Osteoblast (primary cell): ENCODE measurements around the gene RNF19B. TPM values are rescaled to one million over a fixed set of nuclear protein-coding genes. Genes with fewer than 3 reads are reported as not detected.
"Not testable (repeated sequence)": the region's sequence is repeated elsewhere in the genome, so short reads cannot be mapped to it uniquely, and the experiment has no call there.

Source experiments
- DNase-seq: peaks from one replicate; pipeline ENCODE4 v3.0.0; 2011; ENCODE audit warnings: low spot score, mixed read lengths; ENCODE audit not compliant: insufficient read length; ENCODE audit errors: missing footprints
- H2AFZ ChIP-seq: 2 replicates; pipeline ENCODE4 v1.6.0; 2011; ENCODE audit warnings: mild to moderate bottlenecking, low read length
- H3K27ac ChIP-seq: 2 replicates; pipeline ENCODE4 v1.5.1; 2011; ENCODE audit warnings: mild to moderate bottlenecking, low read depth, low read length, moderate library complexity
- H3K27me3 ChIP-seq: 2 replicates; pipeline ENCODE4 v1.6.0; 2012; ENCODE audit warnings: mild to moderate bottlenecking, control low read depth, inconsistent platforms, low read length, moderate library complexity; ENCODE audit not compliant: insufficient read depth
- H3K36me3 ChIP-seq: 2 replicates; pipeline ENCODE4 v1.5.1; 2011; ENCODE audit warnings: mild to moderate bottlenecking, low read length, control low read depth, moderate library complexity; ENCODE audit not compliant: insufficient read depth
- H3K4me1 ChIP-seq: 2 replicates; pipeline ENCODE4 v1.5.1; 2011; ENCODE audit warnings: mild to moderate bottlenecking, low read length, control low read depth, moderate library complexity; ENCODE audit not compliant: insufficient read depth
- H3K4me2 ChIP-seq: 2 replicates; pipeline ENCODE4 v1.6.0; 2011; ENCODE audit warnings: mild to moderate bottlenecking, low read length; ENCODE audit not compliant: insufficient read depth
- H3K4me3 ChIP-seq: fragments of 200-600 bp; sonication (generic); 3 replicates; pipeline ENCODE4 v1.5.1; 2012; ENCODE audit warnings: mild to moderate bottlenecking, low read length, inconsistent platforms; ENCODE audit not compliant: insufficient read depth
- H3K79me2 ChIP-seq: 2 replicates; pipeline ENCODE4 v1.6.0; 2012; ENCODE audit warnings: mild to moderate bottlenecking, low read length, control low read depth, inconsistent platforms; ENCODE audit not compliant: insufficient read depth
- H3K9me3 ChIP-seq: 2 replicates; pipeline ENCODE4 v1.5.1; 2011; ENCODE audit warnings: low read depth, low read length, control low read depth
- H4K20me1 ChIP-seq: 2 replicates; pipeline ENCODE4 v1.6.0; 2012; ENCODE audit warnings: mild to moderate bottlenecking, low read length, control low read depth; ENCODE audit not compliant: insufficient read depth
- CTCF ChIP-seq: IDR thresholded peaks from 2 replicates; pipeline ENCODE4 v1.5.1; 2011; ENCODE audit warnings: mild to moderate bottlenecking, low read depth, low read length, moderate library complexity; ENCODE audit errors: extremely low read depth
- total RNA-seq: library from RNA; depleted of rRNA; stranded (reverse); fragments of >200 nt; gene quantifications from 2 replicates; pipeline ENCODE4 v1.2.3, GENCODE V29; 2012

Gene RNF19B
- total RNA-seq, 1 donor, result 14.5 TPM

GRCh38 chr1:32906654-32907053 is 58.0 kb downstream of the RNF19B start:
- no peaks in the 10 kb centered on the region for H3K9me3 ChIP-seq
- no peak overlapping the region for H3K4me2 ChIP-seq
- peaks cover 6% of the 10 kb centered on the region for H3K27me3 ChIP-seq
- peak; percentile 41 for DNase-seq
- no peak overlapping the region for H3K4me3 ChIP-seq
- no peak overlapping the region for H3K27ac ChIP-seq
- H3K79me2 ChIP-seq, result no peaks in the 10 kb centered on the region
- H2AFZ ChIP-seq, result no peak overlapping the region
- no peaks in the 10 kb centered on the region for H4K20me1 ChIP-seq
- no peak for TF ChIP-seq CTCF
- H3K4me1 ChIP-seq, result no peaks in the 10 kb centered on the region
- H3K36me3 ChIP-seq, result no peaks in the 10 kb centered on the region

- not testable (repeated sequence) for H3K4me3 ChIP-seq, H3K79me2 ChIP-seq, H3K27ac ChIP-seq, H3K36me3 ChIP-seq, H4K20me1 ChIP-seq, H3K4me2 ChIP-seq, H3K27me3 ChIP-seq, H3K9me3 ChIP-seq, H3K4me1 ChIP-seq, H2AFZ ChIP-seq, DNase-seq
These were observed 59.0 kb downstream of the RNF19B start for GRCh38 chr1:32905588-32905987.

DNA sequence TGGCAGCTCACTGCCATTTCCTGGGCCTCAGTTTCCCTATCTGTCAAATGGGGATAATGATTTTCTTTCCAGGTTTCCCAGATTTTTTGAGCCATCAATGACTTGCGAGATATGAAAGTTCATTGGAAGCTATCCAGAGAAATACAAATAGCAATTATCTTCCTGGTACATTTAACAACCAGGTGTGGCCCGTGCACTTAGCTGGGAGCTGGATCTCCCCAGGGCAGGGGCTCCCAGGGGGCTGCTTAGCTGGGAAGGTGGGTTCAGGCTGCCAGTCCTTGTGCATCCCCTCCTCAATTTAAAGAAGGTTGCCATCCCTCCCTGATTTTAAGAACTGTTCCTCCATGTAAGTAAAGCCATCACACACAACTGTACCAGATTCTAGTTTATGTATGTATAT is 59.8 kb downstream of the RNF19B start:
- Histone ChIP-seq H3K27me3 (peaks cover 6% of the 10 kb centered on the region), H3K4me2 (no peak overlapping the region), H3K36me3 (no peaks in the 10 kb centered on the region), H3K27ac (no peak overlapping the region), H3K9me3 (no peaks in the 10 kb centered on the region), H3K4me1 (peaks cover 5% of the 10 kb centered on the region), H4K20me1 (no peaks in the 10 kb centered on the region), H3K4me3 (no peak overlapping the region), H3K79me2 (no peaks in the 10 kb centered on the region), H2AFZ (no peak overlapping the region)
- no peak for DNase-seq
- no peak for TF ChIP-seq CTCF

- H3K4me3 ChIP-seq, result no peak overlapping the region
- H3K27me3 ChIP-seq, result peaks cover 6% of the 10 kb centered on the region
- TF ChIP-seq CTCF, result no peak
- no peaks in the 10 kb centered on the region for H3K36me3 ChIP-seq
- H4K20me1 ChIP-seq, result no peaks in the 10 kb centered on the region
- H3K27ac ChIP-seq, result no peak overlapping the region
- H3K9me3 ChIP-seq, result no peaks in the 10 kb centered on the region
- DNase-seq, result peak; percentile 83
- no peaks in the 10 kb centered on the region for H3K79me2 ChIP-seq
- no peak overlapping the region for H3K4me2 ChIP-seq
- H2AFZ ChIP-seq, result no peak overlapping the region
- peaks cover 5% of the 10 kb centered on the region for H3K4me1 ChIP-seq
These were observed 60.4 kb downstream of the RNF19B start for GRCh38 chr1:32903991-32904785.
